Measurements from ENCODE around the gene ADAMTS20. TPM values are rescaled to one million over a fixed set of nuclear protein-coding genes. Genes with fewer than 3 reads are reported as not detected.

ADAMTS20 gene
- total RNA-seq, 4 donors from 2014 or later, result not detected

DNA sequence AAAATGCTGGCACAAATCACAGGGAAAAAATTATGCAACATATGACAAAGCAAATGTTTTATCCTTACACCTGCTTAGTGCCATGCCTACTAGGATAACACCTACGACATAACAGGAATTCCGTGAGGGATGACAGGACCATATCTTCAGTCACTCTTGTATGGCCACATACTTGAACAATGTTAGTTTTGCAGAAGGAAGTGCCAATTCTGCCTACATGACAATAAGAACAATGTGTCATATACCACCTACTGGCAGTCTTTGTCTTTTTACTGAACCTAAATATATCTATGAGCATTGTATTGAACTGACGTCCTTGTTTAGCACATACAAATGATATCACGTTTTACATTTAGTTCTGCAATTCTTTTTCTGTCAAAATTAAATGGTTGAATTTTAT, 234.0 kb downstream of the ADAMTS20 start:
- H3K27me3 ChIP-seq, result no peaks in the 10 kb centered on the region
- no peak overlapping the region for H3K4me3 ChIP-seq
- TF ChIP-seq EP300 (IDR thresholded peaks at IDR 0.05), result no peak
- no peak for TF ChIP-seq POLR2A (IDR thresholded peaks at IDR 0.05)
- TF ChIP-seq, protein P1, sequence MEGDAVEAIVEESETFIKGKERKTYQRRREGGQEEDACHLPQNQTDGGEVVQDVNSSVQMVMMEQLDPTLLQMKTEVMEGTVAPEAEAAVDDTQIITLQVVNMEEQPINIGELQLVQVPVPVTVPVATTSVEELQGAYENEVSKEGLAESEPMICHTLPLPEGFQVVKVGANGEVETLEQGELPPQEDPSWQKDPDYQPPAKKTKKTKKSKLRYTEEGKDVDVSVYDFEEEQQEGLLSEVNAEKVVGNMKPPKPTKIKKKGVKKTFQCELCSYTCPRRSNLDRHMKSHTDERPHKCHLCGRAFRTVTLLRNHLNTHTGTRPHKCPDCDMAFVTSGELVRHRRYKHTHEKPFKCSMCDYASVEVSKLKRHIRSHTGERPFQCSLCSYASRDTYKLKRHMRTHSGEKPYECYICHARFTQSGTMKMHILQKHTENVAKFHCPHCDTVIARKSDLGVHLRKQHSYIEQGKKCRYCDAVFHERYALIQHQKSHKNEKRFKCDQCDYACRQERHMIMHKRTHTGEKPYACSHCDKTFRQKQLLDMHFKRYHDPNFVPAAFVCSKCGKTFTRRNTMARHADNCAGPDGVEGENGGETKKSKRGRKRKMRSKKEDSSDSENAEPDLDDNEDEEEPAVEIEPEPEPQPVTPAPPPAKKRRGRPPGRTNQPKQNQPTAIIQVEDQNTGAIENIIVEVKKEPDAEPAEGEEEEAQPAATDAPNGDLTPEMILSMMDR (IDR thresholded peaks at IDR 0.05), result no peak
- no peak for TF ChIP-seq POLR2AphosphoS5 (IDR thresholded peaks at IDR 0.05)
- WGBS, 2 donors (ENCODE audit: low coverage in 1 of 2), result 78 to 86% methylated on average over 3 to 4 of the region's 4 CpGs
- no peaks in the 10 kb centered on the region for H3K36me3 ChIP-seq
- H3K27ac ChIP-seq, result no peak overlapping the region
- no peak for ATAC-seq
- no peaks in the 10 kb centered on the region for H3K9me3 ChIP-seq
- no peaks in the 10 kb centered on the region for H3K4me1 ChIP-seq

- H3K36me3 ChIP-seq, result no peaks in the 10 kb centered on the region
- ATAC-seq, result no peak
- H3K4me3 ChIP-seq, result no peak overlapping the region
- 29 to 36% methylated on average over 3 of the region's 3 CpGs for WGBS, 2 donors (ENCODE audit: low coverage in 1 of 2)
- no peaks in the 10 kb centered on the region for H3K4me1 ChIP-seq
- H3K27ac ChIP-seq, result no peak overlapping the region
- H3K27me3 ChIP-seq, result no peaks in the 10 kb centered on the region
- no peak for TF ChIP-seq POLR2A (IDR thresholded peaks at IDR 0.05)
- TF ChIP-seq POLR2AphosphoS5 (IDR thresholded peaks at IDR 0.05), result no peak
- no peak for TF ChIP-seq EP300 (IDR thresholded peaks at IDR 0.05)
- TF ChIP-seq, protein P1 (IDR thresholded peaks at IDR 0.05), result no peak
- H3K9me3 ChIP-seq, result no peaks in the 10 kb centered on the region
These were observed 234.8 kb downstream of the ADAMTS20 start for GRCh38 chr12:43317156-43317555.

- H3K9me3 ChIP-seq, result no peaks in the 10 kb centered on the region
- TF ChIP-seq POLR2A (IDR thresholded peaks at IDR 0.05) (no peak), EP300 (IDR thresholded peaks at IDR 0.05) (no peak), POLR2AphosphoS5 (IDR thresholded peaks at IDR 0.05) (no peak)
- TF ChIP-seq, protein P1 (IDR thresholded peaks at IDR 0.05), result no peak
- WGBS, 2 donors (ENCODE audit: low coverage in 1 of 2), result 60 to 91% methylated on average over 1 of the region's 1 CpG
- no peak for ATAC-seq
- no peaks in the 10 kb centered on the region for H3K4me1 ChIP-seq
- H3K36me3 ChIP-seq, result no peaks in the 10 kb centered on the region
- H3K27ac ChIP-seq, result no peak overlapping the region
- H3K27me3 ChIP-seq, result no peaks in the 10 kb centered on the region
- no peak overlapping the region for H3K4me3 ChIP-seq
These were observed 235.5 kb downstream of the ADAMTS20 start for GRCh38 chr12:43316520-43316919.

DNA sequence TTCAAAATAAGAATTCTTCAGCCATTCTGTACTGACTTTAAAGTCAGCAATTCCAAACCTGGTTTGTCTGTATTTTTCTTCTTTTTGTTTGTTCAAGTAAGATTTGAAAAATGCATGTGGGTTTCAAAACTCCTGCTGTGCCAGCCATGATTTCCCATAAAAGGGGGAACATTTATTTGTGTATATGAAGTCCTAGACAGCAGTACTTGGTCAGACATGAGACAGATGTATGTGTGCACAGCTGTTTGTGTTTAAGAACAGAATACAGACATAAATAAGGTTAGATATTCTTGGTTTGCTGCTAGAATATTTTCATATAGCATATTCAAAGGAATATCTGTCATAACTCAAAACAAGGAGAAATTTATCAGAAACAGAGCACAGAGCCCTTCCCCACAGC, 236.0 kb downstream of the ADAMTS20 start:
- H3K4me1 ChIP-seq, result no peaks in the 10 kb centered on the region
- H3K9me3 ChIP-seq, result no peaks in the 10 kb centered on the region
- no peak for TF ChIP-seq POLR2AphosphoS5 (IDR thresholded peaks at IDR 0.05)
- no peak for TF ChIP-seq EP300 (IDR thresholded peaks at IDR 0.05)
- TF ChIP-seq, protein P1 (IDR thresholded peaks at IDR 0.05), result no peak
- no peak for TF ChIP-seq POLR2A (IDR thresholded peaks at IDR 0.05)
- no peak overlapping the region for H3K27ac ChIP-seq
- H3K36me3 ChIP-seq, result no peaks in the 10 kb centered on the region
- no peaks in the 10 kb centered on the region for H3K27me3 ChIP-seq
- H3K4me3 ChIP-seq, result no peak overlapping the region
- no peak for ATAC-seq

GRCh38 chr12:43312991-43313505, 239.0 kb downstream of the ADAMTS20 start:
- H3K27me3 ChIP-seq, result no peaks in the 10 kb centered on the region
- H3K4me1 ChIP-seq, result no peaks in the 10 kb centered on the region
- H3K27ac ChIP-seq, result no peak overlapping the region
- no peaks in the 10 kb centered on the region for H3K36me3 ChIP-seq
- WGBS, 2 donors (ENCODE audit: low coverage in 1 of 2), result 76 to 82% methylated on average over 4 of the region's 4 CpGs
- H3K9me3 ChIP-seq, result no peaks in the 10 kb centered on the region
- TF ChIP-seq, protein P1 (IDR thresholded peaks at IDR 0.05), result no peak
- TF ChIP-seq EP300 (IDR thresholded peaks at IDR 0.05) (no peak), POLR2AphosphoS5 (IDR thresholded peaks at IDR 0.05) (no peak), POLR2A (IDR thresholded peaks at IDR 0.05) (no peak)
- ATAC-seq, result no peak
- H3K4me3 ChIP-seq, result no peak overlapping the region

All from gastroesophageal sphincter (tissue), 4 donors.